GM23338 (cell line): ENCODE results near the gene CDC42BPA.

Experiments
- CREB1 ChIP-seq: fragments of 250-450 bp; sonication (Bioruptor Pico); IDR thresholded peaks from 2 replicates; pipeline ENCODE4 v1.5.0; 2020; ENCODE audit warnings: low read depth, mild to moderate bottlenecking, moderate library complexity
- CTCF ChIP-seq, 2 experiments: fragments of 200-600 bp in 1 of 2; sonication (generic) in 1 of 2; conservative IDR thresholded peaks; 2 replicates each; pipeline versions ENCODE4 v1.5.1 to v1.6.1; 2016 to 2017; ENCODE audit warnings: antibody characterized with exemption in 2 of 2, low read depth in 2 of 2, mild to moderate bottlenecking in 2 of 2, moderate library complexity in 1 of 2
- EZH2 ChIP-seq: fragments of 200-600 bp; sonication (generic); IDR thresholded peaks from one replicate; pipeline ENCODE4 v1.8.0; 2017; ENCODE audit warnings: antibody characterized with exemption, mild to moderate bottlenecking, low read depth; ENCODE audit not compliant: unreplicated experiment
- EZH2phosphoT487 ChIP-seq: fragments of 200-600 bp; sonication (generic); IDR thresholded peaks from one replicate; pipeline ENCODE4 v1.8.1; 2018; ENCODE audit warnings: antibody characterized with exemption; ENCODE audit not compliant: unreplicated experiment
- JUNB ChIP-seq: IDR thresholded peaks from one replicate; pipeline ENCODE4 v1.6.1; 2016; ENCODE audit warnings: antibody characterized with exemption; ENCODE audit not compliant: unreplicated experiment
- NANOG ChIP-seq: IDR thresholded peaks from 2 replicates; pipeline ENCODE4 v1.6.1; 2016; ENCODE audit warnings: antibody characterized with exemption, borderline replicate concordance
- POLR2AphosphoS5 ChIP-seq: IDR thresholded peaks from 2 replicates; pipeline ENCODE4 v1.6.1; 2016; ENCODE audit warnings: antibody characterized with exemption, low read depth
- STAT1 ChIP-seq: IDR thresholded peaks from one replicate; pipeline ENCODE4 v1.6.1; 2016; ENCODE audit warnings: antibody characterized with exemption; ENCODE audit not compliant: unreplicated experiment
- ZNF114 ChIP-seq: fragments of 250-450 bp; sonication (Bioruptor Pico); IDR thresholded peaks from 2 replicates; pipeline ENCODE4 v1.5.0; 2020; ENCODE audit warnings: mild to moderate bottlenecking, moderate library complexity
- ZNF331 ChIP-seq: fragments of 250-450 bp; sonication (Bioruptor Pico); IDR thresholded peaks from 2 replicates; pipeline ENCODE4 v1.5.0; 2020; ENCODE audit warnings: low read depth, mild to moderate bottlenecking, moderate library complexity
- TF ChIP-seq, protein P1 (sequence below): IDR thresholded peaks from one replicate; pipeline ENCODE4 v1.6.1; 2018; ENCODE audit warnings: antibody characterized with exemption; ENCODE audit not compliant: unreplicated experiment

DNA sequence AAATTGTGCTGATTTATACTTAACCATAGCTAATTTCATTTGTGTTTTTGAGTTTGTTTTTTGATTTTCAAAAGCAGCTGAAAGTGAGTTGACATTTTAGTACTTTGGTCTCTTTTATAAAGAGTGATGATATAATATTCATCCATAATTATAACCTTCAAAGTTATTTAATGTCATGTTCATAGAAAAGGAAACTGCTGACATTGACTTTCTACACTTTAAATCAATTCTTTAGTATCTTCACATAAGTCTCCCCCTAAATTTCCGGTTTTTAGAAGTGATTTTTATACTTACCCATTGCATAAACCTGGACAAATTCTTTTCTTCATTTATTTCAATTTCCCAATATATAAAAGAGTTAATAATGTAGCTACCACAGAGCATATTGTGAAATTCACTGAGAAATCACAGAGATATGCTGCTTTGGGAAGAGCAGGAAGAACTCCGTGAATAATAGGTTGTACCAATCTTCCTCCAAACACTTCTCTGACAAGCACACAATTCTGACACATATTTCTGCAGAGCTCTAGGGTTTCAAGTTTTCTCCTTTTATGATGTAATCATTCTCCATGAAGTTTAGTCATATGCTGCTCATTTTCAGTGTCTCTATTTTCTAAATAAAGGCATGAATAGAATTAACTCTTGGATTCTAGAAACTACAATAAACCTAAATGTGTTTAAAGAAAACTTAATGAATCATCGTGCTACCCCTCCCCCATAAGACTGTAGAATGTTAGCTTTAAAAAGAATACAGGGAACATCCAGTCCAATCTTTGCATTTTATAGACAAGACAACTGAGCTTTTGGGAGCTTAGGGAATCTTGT, 25.6 kb upstream of the CDC42BPA start:
- TF ChIP-seq, protein P1, sequence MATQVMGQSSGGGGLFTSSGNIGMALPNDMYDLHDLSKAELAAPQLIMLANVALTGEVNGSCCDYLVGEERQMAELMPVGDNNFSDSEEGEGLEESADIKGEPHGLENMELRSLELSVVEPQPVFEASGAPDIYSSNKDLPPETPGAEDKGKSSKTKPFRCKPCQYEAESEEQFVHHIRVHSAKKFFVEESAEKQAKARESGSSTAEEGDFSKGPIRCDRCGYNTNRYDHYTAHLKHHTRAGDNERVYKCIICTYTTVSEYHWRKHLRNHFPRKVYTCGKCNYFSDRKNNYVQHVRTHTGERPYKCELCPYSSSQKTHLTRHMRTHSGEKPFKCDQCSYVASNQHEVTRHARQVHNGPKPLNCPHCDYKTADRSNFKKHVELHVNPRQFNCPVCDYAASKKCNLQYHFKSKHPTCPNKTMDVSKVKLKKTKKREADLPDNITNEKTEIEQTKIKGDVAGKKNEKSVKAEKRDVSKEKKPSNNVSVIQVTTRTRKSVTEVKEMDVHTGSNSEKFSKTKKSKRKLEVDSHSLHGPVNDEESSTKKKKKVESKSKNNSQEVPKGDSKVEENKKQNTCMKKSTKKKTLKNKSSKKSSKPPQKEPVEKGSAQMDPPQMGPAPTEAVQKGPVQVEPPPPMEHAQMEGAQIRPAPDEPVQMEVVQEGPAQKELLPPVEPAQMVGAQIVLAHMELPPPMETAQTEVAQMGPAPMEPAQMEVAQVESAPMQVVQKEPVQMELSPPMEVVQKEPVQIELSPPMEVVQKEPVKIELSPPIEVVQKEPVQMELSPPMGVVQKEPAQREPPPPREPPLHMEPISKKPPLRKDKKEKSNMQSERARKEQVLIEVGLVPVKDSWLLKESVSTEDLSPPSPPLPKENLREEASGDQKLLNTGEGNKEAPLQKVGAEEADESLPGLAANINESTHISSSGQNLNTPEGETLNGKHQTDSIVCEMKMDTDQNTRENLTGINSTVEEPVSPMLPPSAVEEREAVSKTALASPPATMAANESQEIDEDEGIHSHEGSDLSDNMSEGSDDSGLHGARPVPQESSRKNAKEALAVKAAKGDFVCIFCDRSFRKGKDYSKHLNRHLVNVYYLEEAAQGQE = no peak
- TF ChIP-seq CTCF (conservative IDR thresholded peaks at IDR 0.05; ENCODE audit: low read depth in 2 of 2) (no peak), EZH2 (no peak), POLR2AphosphoS5 (no peak), EZH2phosphoT487 (no peak), CREB1 (CRISPR knock-in tag) (no peak), STAT1 (no peak), ZNF331 (CRISPR knock-in tag) (no peak), NANOG (no peak), JUNB (no peak), ZNF114 (CRISPR knock-in tag) (no peak)
